ENCODE data around the gene EPB41L2.

DNA sequence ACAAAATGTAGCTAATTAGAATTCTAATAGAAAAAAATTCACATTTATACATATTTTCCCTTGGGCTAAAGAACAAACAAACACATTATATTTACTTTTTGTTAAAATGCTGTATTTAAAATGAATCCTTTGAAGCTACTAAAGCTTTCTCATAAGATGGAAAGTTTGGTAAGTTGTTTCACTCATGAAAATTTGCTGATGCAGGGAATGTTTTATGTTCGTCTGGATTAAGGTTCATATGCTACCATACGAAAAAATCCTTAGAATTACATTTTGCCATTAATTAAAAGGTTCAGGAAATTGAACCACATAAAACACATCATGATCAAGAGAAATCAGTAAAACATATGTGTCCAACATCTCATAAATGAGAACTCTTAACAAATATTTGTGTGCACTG is 173.6 kb downstream of the EPB41L2 start:
- TF ChIP-seq CTCF (IDR thresholded peaks at IDR 0.05), result no peak
- no peak for TF ChIP-seq SIN3A (IDR thresholded peaks at IDR 0.05; ENCODE audit: borderline replicate concordance, insufficient read depth, low read depth, low read length)
